MG63 (cell line): ENCODE results near the gene SULT4A1. TPM values are rescaled to one million over a fixed set of nuclear protein-coding genes. Genes with fewer than 3 reads are reported as not detected.

ENCODE experiments used
- DNase-seq: peaks from one replicate; pipeline ENCODE4 v3.0.0-alpha.2; 2020
- H3K27me3 ChIP-seq: fragments of 250-450 bp; sonication (Bioruptor Pico); 2 replicates; pipeline ENCODE4 v1.5.1; 2020; ENCODE audit warnings: mild to moderate bottlenecking, moderate library complexity
- H3K36me3 ChIP-seq: fragments of 250-450 bp; sonication (Bioruptor Pico); 2 replicates; pipeline ENCODE4 v1.5.1; 2020; ENCODE audit warnings: mild to moderate bottlenecking, moderate library complexity
- H3K4me3 ChIP-seq: fragments of 250-450 bp; sonication (Bioruptor Pico); 2 replicates; pipeline ENCODE4 v1.5.1; 2020; ENCODE audit warnings: mild to moderate bottlenecking, moderate library complexity
- H3K9me3 ChIP-seq: fragments of 250-450 bp; sonication (Bioruptor Pico); 2 replicates; pipeline ENCODE4 v1.5.1; 2020; ENCODE audit warnings: mild to moderate bottlenecking, moderate library complexity
- total RNA-seq: library from RNA; depleted of rRNA; stranded (reverse); fragments of >200 nt; shearing (Covaris generic); gene quantifications from 2 replicates; pipeline ENCODE4 v1.2.3, GENCODE V29; 2014; ENCODE audit warnings: low replicate concordance

SULT4A1 gene
- total RNA-seq, 1 experiment from 2014 or later, result not detected

DNA sequence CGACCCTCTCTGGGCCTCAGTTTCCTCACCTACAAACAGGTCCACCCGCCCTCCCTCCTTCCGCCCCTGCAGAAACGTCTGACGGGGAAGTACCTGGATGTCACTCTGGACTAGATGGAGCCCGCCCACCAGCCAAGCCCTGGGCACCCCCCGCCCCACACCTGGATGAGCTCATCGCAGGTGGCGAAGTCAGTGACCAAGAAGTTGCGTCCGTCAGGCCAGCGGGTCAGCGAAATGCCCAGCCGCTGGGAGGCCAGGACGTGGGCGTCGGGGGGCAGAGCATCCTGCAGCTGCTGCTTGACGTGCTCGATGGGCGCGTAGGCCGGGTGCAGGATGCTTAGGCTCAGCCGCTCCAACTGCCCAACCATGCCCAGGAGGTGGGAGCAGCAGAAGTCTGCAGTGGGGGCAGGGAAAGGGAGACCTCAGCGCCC, 28.6 kb upstream of the SULT4A1 start:
- no peak overlapping the region for H3K4me3 ChIP-seq
- no peak for DNase-seq
- no peaks in the 10 kb centered on the region for H3K9me3 ChIP-seq
- peaks cover 3% of the 10 kb centered on the region; the same call in 1 of the 2 replicates for H3K27me3 ChIP-seq
- no peaks in the 10 kb centered on the region for H3K36me3 ChIP-seq

DNA sequence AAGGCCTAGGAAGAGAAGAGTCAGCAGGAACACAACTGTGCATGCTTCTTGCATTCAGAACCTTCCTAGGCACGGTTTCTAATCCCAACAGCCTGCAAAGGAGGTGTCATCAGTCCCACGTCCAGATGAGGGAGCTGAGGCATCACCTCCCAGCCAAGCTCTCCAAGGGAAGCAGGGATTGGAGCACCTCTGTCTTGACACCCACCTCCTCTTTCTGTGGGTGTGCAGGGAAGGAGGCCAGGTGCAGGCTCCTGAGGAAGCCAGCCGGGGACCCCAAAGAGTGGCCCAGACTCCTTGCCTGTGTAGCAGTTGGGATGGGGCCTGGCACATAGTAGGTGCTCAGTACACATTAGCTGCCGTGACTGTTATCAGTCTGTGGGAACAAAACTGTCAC, 27.5 kb upstream of the SULT4A1 start:
- no peak overlapping the region for H3K4me3 ChIP-seq
- peaks cover 3% of the 10 kb centered on the region; the same call in 1 of the 2 replicates for H3K27me3 ChIP-seq
- no peaks in the 10 kb centered on the region for H3K9me3 ChIP-seq
- H3K36me3 ChIP-seq, result no peaks in the 10 kb centered on the region
- no peak for DNase-seq

DNA sequence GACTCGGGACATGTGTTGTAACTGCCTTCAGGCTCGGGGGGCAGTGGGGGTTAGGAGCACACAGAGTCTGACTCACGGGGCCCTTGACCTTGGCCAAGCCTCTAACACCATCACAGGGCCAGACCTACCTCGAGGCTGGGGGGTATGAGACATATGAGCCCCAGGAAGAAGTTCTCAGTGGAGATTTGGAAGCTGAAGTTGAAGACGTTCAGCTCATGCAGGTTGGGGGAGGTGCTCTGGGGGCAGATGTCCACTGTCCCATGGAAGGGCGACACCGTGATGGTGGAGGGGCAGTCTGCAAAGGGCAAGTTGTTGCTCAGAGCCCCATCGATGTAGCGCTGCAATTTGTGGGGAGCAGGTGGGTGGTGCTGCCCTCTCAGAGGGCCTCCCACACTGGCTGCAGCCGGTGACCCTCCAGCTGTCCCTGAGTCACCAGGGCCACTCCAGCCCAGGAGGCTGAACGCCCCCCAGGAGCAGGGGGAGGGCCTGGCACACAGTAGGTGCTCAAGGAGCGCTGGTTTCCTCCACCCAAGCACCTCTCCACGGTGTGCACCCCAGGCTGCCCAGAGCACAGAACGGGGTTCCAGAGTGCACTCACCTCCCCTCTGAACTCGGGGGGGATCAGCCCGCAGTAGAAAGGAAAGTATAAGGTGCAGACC, 27.0 kb upstream of the SULT4A1 start:
- peaks cover 3% of the 10 kb centered on the region; the same call in 1 of the 2 replicates for H3K27me3 ChIP-seq
- no peaks in the 10 kb centered on the region for H3K36me3 ChIP-seq
- H3K9me3 ChIP-seq, result no peaks in the 10 kb centered on the region
- DNase-seq, result no peak
- H3K4me3 ChIP-seq, result no peak overlapping the region

DNA sequence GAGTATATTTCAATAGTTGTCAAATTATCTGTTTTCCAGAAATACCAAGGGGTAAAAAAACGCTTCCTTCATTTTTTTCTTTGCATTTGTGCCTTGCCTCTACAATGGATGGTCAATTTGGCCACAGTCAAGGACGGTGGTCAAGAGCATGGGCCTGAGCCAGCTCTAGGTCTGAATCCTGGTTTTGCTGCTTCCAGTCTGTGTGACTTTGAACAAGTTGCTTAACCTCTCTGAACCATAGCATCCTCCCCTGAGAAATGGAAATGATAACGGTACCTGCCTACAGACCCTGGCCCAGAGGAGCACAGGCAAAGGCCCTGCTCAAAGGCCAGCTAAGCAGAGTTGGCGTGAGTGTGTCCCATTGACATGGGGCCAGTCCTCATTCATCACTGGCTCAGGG, 26.4 kb upstream of the SULT4A1 start:
- no peak for DNase-seq
- Histone ChIP-seq H3K27me3 (peaks cover 3% of the 10 kb centered on the region; the same call in 1 of the 2 replicates), H3K4me3 (no peak overlapping the region), H3K9me3 (no peaks in the 10 kb centered on the region), H3K36me3 (no peaks in the 10 kb centered on the region)

DNA sequence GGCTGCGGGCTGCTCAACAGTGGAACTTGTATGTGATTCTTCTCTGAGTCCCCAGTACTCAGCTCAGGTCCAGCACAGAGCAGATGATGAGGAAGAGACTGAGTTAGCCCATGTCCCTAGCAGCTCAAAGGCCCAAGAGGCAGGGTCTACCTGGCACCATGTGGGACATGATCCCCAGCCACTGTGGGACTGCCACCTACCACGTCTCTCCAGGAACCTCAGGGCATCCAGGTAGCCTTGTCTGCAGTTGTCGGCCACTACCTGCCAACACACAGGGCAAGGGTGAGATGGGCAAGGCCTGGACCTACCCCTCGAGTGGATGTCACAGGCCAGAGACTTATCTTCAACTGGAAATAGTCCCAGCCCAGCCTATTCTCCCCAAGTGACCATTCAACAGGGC, 25.1 kb upstream of the SULT4A1 start:
- DNase-seq, result no peak
- Histone ChIP-seq H3K9me3 (peaks cover 4% of the 10 kb centered on the region; the same call in 1 of the 2 replicates), H3K36me3 (no peaks in the 10 kb centered on the region), H3K27me3 (peaks cover 3% of the 10 kb centered on the region; the same call in 1 of the 2 replicates), H3K4me3 (no peak overlapping the region)

DNA sequence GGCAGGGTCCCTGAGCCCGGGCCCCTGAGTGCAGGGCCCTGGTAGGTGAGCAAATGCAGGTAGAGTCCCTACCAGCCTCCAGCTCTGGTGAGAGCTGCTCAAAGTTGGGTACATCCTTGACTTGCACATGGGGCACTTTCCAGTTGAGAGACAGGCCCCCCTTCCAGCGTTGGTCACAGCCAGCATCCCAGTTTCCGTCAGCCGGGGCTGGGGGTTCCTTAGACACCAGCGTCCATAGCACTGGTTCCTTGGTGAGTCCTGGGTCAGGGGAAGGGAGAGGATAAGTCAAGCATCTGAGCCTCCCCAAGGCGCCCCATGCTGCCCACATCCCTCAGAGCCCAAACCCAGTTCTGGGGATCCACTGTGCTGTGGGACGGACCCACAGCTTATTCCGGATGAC, 23.9 kb upstream of the SULT4A1 start:
- Histone ChIP-seq H3K4me3 (no peak overlapping the region), H3K27me3 (no peaks in the 10 kb centered on the region), H3K9me3 (peaks cover 4% of the 10 kb centered on the region; the same call in 1 of the 2 replicates), H3K36me3 (no peaks in the 10 kb centered on the region)
- DNase-seq, result no peak

DNA sequence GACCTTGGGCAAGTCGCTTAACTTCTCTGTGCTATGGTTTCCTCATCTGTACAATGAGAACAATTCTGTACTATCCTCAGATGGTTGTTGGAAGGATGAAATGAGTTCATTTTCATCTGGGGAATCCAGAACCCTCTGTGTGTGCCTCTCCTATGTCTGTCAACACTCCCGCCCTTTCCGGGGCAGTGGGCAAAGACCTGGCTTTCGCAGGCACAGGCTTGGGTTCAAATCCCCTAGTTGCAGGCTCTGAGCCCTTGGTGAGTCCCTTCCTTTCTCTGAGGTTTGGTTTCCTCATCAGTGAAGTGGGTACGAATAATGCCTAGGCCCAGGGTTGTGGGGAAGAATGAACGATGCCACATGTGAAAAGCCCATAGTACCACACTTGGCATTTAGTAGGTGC, 23.5 kb upstream of the SULT4A1 start:
- Histone ChIP-seq H3K4me3 (no peak overlapping the region), H3K9me3 (peaks cover 4% of the 10 kb centered on the region; the same call in 1 of the 2 replicates), H3K36me3 (no peaks in the 10 kb centered on the region), H3K27me3 (no peaks in the 10 kb centered on the region)
- no peak for DNase-seq

DNA sequence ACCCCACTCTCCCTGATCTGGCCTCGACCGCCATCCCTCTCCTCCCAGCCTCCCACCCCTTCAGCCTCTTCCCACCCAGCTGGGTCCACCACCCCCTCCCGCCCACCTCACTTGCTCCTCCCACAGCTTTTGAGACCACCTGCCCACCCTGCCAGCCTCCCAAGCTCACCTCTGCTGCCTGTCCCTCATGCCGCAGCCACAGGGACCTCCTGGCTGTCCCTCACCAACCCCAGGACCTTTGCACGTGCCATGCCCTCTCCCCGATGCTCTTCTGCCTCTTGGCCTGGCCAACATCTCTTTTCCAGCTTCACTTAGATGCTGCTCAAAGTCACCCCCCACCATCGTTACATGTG, 23.0 kb upstream of the SULT4A1 start:
- DNase-seq, result no peak
- H3K9me3 ChIP-seq, result peaks cover 4% of the 10 kb centered on the region; the same call in 1 of the 2 replicates
- no peaks in the 10 kb centered on the region for H3K27me3 ChIP-seq

DNA sequence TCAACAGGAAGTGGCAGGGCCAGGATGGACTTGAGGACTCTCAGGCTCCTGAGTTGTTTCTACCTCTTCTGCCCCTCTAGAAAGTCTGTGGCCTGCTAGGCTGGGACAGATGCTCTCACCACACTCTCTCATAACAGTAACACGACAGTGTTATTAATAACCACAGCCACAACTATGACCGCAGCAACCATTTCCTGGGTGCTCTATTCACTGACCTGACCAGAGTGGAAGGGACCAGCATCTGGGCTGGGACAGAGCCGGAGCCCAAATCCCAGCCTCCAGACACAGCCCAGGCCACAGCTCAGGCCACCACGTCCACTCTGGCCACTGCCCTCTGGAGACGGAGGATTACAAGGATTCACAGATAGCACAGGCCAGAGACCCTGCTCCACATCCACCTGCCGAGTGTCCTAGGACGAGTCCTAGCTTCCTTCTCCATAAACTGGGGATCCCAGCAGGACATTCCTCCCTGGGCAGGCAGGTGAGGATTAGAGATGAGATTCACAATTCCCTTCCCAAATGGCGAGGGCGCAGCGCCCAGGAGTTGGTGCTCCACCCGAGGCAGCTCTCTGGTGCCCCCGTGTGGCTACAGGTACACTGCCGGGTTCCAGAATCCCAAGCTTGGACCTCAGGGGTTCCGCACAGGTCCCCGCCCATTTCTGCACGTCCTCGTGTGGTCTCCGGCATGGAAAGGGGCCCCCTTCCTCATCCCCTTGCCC, 22.4 kb upstream of the SULT4A1 start:
- DNase-seq, result peak; percentile 52
- H3K36me3 ChIP-seq, result no peaks in the 10 kb centered on the region
- no peaks in the 10 kb centered on the region for H3K27me3 ChIP-seq
- H3K4me3 ChIP-seq, result no peak overlapping the region
- H3K9me3 ChIP-seq, result peaks cover 4% of the 10 kb centered on the region; the same call in 1 of the 2 replicates

More for the DNA sequence above, 23.0 kb upstream of the SULT4A1 start:
- Histone ChIP-seq H3K4me3 (no peak overlapping the region), H3K36me3 (no peaks in the 10 kb centered on the region)

GRCh38 chr22:43883719-43884415, 21.6 kb upstream of the SULT4A1 start:
- H3K9me3 ChIP-seq, result peaks cover 4% of the 10 kb centered on the region; the same call in 1 of the 2 replicates
- H3K36me3 ChIP-seq, result no peaks in the 10 kb centered on the region
- no peak overlapping the region for H3K4me3 ChIP-seq
- no peak for DNase-seq
- H3K27me3 ChIP-seq, result no peaks in the 10 kb centered on the region

DNA sequence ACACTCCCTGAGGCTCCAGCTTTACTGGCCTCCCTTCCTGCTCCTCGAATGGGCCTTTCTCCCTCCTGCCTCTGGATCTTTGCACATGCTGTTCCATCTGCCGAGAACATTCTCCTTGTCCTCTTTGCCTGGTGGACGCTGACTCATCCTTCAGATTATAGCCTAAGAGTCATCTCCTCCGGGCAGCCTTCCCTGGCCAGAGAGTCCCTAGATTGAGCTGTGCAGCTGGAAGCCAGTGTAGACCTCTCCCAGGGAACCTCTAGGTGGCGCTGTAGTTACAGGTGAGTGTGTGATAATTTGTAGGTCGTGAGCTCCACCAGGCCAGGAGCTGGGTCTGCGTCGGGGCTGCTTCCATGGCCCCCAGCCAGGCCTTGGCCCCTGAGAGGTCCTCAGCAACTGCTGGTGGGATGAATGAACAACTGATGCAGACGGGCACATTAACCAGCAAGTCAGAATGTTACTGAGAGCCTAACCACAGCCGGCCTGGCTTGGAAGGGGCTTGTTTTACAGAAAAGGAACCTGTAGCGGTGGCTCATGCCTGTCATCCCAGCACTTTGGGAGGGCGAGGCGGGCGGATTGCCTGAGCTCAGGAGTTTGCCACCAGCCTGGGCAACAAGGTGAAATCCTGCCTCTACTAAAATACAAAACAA, 20.8 kb upstream of the SULT4A1 start:
- Histone ChIP-seq H3K4me3 (no peak overlapping the region), H3K27me3 (no peaks in the 10 kb centered on the region), H3K9me3 (peaks cover 4% of the 10 kb centered on the region; the same call in 1 of the 2 replicates), H3K36me3 (no peaks in the 10 kb centered on the region)
- peak; percentile 79 for DNase-seq

DNA sequence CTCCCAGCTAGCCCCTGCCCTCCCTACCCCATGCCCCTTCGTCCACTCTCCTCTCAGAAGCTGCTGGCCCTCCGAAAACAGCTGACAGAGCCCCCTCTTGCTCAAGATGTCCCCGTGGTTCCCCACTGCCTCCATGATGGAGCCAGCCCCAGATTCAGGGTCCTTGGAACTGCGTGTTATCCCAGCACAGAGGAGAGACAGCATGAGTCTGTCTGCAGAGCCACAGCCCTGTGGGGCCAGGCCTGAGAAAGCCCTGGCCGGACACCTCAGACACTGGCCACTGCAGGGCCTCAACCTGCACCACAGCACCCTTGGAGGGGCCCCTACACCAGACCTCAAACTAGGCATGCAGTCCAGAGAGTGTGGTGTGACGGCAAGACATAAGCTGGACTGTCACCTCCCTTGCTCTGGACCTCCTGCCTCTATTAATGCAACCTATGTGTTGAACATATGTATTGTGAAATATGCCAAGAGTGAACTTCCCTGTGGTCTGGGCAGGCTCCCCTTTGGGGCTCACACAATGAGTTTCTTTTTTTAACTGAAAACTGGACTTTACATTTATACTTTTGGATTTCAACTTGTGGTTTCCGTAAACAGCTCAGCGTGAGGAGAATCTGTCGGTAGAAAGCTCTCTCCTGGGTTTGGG, 19.9 kb upstream of the SULT4A1 start:
- no peak overlapping the region for H3K4me3 ChIP-seq
- peaks cover 4% of the 10 kb centered on the region; the same call in 1 of the 2 replicates for H3K9me3 ChIP-seq
- DNase-seq, result no peak
- H3K36me3 ChIP-seq, result no peaks in the 10 kb centered on the region
- no peaks in the 10 kb centered on the region for H3K27me3 ChIP-seq

DNA sequence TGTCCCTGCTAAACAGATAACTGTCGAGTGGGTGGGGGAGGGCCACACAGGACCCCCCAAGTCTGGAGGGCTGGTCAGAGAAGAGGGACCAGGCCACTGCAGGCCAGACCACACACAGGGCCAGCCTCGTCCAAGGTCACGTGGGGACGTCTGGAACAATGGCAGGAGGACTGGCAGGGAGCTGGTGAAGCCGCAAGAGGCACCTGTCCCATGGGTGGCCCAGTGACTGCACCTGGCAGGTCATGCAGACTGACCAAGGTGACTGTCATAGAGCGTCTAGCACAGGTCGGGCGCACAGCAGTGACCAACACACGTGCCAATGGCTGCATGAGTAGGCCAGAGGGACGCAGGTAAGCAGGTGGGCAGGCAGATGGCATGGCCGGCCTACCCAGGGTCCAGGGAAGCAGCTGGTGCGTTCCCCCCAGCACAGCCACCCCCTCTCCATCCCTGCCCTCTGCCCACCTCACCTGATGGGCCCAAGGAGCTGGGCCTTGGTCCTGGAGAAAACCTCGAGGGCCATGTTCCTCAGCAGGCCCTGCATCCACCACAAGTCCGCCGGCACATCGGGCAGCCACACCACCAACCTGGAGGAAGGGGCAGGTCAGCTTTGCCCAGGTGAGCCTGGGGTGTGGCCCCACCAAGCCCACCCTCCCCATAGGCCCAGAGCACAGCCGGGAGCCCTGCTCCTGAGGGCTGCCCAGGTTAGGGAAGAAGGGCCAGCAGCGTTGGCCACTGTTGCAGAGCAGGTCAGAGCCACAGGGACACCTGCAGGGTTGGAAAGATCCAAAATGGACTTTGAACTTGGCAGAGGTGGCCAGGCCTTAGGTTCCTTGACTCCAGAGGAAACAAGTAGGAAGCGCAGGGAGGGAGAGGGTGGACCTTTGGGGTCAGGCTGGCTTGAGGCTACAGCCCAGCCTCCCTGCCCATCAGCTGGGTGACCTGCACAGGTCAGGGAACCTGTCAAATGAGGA, 19.1 kb upstream of the SULT4A1 start:
- Histone ChIP-seq H3K27me3 (no peaks in the 10 kb centered on the region), H3K36me3 (no peaks in the 10 kb centered on the region), H3K4me3 (no peak overlapping the region), H3K9me3 (peaks cover 4% of the 10 kb centered on the region; the same call in 1 of the 2 replicates)
- no peak for DNase-seq

- H3K27me3 ChIP-seq, result no peaks in the 10 kb centered on the region
- no peak overlapping the region for H3K4me3 ChIP-seq
- no peak for DNase-seq
- H3K36me3 ChIP-seq, result no peaks in the 10 kb centered on the region
- peaks cover 4% of the 10 kb centered on the region; the same call in 1 of the 2 replicates for H3K9me3 ChIP-seq
Measured at GRCh38 chr22:43880541-43880991, 18.3 kb upstream of the SULT4A1 start.

GRCh38 chr22:43879901-43880540, 17.7 kb upstream of the SULT4A1 start:
- Histone ChIP-seq H3K4me3 (no peak overlapping the region), H3K27me3 (no peaks in the 10 kb centered on the region), H3K9me3 (peaks cover 4% of the 10 kb centered on the region; the same call in 1 of the 2 replicates), H3K36me3 (no peaks in the 10 kb centered on the region)
- no peak for DNase-seq
